GM21515 (cell line): ENCODE measurements around the gene CFAP251.
"Not testable (repeated sequence)": the region's sequence is repeated elsewhere in the genome, so short reads cannot be mapped to it uniquely, and the experiment has no call there.

Experiments used
- ATAC-seq: cut with Tn5 transposase; IDR thresholded peaks from one replicate; pipeline ENCODE4 v1.9.1; 2021; ENCODE audit not compliant: unreplicated experiment

CFAP251 gene

DNA sequence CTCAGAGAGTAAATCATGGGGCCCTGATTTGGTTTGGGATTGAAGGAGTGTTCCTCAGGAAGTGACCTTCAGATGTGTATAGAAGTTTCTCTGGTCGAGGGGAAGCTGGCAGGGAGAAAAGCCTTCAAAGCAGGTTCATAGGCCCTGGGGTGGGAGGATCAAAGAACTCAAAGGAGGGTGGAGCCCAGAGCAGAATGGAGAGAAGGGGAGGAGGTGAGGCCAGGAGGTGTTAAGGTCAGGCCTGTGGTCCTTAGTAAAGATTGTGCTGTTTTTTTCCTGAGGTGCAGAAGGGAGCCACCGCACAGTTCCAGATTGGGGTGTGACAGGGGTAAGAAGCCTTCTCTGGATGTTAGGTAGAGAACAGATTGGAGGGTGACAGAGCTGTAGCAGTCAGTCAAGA, 9.7 kb upstream of the CFAP251 start:
- no peak for ATAC-seq

DNA sequence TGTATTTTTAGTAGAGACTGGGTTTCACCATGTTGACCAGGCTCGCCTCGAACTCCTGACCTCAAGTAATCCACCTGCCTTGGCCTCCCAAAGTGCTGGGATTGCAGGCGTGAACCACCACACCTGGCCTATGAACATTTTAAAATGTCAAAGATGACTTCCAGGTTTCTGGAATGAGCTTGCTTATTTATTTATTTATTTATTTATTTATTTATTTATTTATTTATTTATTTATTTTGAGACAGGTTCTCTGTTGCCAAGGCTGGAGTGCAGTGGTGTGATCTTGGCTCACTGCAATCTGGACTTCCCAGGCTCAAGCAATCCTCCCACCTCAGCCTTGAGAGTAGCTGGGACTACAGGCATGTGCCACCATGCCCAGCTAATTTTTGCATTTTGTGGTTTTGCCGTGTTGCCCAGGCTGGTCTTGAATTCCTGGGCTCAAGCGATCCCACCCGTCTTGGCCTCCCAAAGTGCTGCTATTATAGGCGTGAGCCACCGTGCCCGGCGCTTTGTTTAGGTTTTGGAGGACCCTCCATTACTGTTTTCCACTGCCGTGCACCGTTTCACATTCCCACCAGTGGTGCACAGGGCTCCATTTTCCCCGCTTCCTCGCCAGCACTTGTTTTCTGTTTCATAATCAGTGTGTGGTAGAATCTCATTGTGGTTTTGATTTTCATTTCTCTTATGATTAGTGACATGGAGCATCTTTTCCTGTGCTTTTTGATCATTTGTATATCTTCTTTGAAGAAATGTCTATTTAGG, 6.4 kb upstream of the CFAP251 start:
- no peak for ATAC-seq

DNA sequence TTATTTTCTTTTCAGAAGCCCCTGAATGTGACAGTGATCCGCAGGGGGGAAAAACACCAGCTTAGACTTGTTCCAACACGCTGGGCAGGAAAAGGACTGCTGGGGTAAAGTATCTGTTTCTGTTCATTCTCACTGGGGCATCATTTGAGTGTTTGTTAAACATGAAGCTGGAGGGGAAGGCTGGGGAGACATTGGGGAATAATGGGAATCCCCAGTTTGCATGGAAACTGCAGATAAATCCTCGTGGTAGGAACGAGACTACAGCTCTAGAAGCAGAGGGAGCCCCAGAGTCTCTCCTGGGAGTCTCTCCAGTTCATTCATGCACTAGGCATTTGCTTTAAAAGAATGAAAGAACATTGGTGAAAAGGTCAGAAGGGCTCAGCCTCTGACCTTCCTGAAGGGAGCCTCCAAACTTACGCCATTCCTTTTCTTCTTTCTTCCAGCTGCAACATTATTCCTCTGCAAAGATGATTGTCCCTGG, 2.5 kb upstream of the CFAP251 start:
- no peak for ATAC-seq

DNA sequence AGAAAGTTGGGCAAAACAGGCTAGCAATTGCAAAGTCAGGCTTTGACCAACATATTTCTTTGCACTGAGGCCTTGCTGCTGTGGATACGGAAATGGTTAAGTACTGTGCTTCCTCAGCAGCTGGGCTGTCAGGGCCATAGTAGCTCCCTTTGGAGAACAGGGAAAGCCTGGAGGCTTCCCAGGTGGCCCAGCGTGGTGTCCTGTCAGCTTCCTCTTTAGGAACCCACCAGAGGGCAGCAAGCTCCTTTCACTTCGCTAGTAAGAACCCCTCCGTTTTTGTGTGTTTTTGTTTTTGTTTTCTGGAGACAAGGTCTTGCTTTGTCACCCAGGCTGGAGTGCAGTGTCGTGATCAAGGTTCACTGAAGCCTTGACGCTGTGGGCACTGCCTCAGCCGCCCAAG, 1.7 kb upstream of the CFAP251 start:
- no peak for ATAC-seq

DNA sequence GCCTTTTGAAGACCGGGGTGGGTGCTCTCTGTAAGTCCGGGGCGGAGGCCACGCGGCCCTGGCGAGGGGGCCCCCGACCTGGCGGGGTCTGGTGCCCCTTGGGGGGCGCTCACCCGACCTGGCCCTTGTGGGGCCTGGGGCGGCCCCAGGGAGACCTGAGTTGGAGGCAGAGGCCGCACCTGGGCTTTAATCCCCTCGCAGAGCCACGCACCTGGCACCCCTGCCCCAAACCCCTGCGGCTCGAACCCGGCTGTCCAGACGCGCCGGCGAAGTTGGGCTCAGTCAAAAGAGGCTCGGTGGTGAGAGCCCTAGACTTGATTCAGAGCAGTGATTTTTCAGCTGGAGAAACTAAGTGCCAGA, 267 bp downstream of the CFAP251 start:
- ATAC-seq = peak; percentile 37

DNA sequence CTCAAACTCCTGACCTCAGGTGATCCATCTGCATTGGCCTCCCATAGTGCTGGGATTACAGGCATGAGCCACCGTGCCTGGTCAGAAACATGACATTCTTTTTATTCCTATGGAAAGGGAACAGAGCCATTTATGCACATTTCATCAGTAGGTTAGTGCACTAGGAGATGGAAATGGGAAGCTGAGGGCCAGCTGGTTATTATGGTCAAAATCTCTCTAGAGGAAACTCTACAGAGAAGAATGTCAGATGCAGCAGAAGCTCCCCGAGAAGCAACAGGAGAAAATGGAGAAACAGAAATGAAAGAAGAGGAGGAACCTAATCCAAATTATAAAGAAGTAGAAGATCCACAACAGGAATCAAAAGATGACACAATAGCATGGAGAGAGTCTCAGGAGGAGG, 2.7 kb downstream of the CFAP251 start:
- ATAC-seq = no peak

DNA sequence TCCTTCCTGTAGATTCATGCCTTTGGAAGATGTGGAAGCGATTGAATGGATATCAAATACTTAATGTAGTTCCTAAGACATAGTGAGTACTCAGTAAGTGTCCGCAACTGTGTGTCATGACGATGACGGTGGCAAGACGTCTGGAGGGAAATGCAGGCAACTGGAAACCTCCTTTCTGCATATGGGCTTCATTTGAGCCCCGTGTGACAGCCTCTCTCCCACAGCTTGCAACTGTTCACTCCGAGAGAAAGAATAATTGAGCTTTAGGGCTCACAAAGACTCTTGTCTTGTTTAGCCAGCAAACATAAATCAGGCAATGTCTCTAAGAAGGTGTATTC, 6.9 kb downstream of the CFAP251 start:
- ATAC-seq = no peak

DNA sequence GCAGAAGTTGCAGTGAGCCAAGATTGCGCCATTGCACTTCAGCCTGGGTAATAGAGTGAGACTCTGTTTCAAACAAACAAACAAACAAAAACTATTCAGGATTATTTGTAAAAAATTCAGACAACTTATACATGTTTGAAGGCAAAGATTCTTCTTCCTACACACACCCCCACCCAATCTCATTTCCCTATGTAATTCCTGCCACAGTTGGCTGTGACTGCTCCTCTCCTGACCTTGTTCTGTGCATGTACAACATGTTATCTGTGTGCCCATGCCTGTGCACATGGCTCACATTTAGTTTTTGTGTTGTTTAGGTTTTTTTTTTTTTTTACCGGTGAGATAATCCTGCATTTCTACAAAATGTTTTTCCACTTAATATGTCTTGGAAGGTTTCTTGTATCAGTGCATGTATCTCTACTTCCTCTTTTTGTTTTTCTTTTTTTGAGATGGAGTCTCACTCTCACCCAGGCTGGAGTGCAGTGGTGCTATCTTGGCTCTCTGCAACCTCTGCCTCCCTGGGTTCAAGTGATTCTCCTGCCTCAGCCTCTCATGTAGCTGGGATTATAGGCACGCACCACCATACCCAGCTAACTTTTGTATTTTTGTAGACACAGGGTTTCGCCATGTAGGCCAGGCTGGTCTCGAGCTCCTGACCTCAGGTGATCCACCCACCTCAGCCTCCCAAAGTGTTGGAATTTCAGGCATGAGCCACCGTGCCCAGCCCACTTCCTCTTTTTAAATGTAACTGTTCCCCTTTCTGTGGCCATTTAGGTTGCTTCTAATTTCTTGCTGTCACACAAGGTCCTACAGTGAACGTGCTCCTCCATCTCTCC, 8.7 kb downstream of the CFAP251 start:
- ATAC-seq = no peak

DNA sequence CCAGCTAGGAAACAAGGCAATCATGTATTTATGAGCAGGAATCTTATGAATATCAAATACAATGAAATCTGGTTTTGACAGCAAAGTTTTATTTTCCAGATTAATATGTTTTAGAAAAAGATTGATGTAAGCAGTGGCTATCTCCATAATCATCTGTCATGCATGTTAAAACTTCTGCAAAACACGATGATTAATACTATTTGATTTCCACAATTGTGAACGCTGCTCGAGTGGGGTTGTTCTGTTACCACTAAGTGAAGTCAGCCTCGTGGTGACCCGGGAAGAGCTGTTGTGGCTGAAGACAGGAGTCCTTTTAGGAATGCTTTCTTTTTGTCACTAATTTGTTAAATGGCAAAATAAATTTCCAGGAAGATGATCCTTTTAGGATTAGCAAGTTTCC, 9.4 kb downstream of the CFAP251 start:
- no peak for ATAC-seq

DNA sequence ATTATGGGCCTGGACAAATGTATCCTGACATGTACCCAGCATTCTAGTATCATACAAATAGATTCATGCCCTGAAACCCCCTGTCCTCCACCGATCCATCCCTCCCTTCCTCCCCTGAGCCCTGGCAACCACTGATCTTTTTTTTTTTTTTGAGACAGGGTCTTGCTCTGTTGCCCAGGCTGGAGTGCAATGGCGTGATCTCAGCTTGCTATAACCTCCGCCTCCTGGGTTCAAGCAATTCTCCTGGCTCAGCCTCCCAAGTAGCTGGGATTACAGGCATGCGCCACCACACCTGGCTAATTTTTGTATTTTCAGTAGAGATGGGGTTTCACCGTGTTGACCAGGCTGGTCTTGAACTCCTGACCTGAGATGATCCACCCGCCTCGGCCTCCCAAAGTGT, 11.2 kb downstream of the CFAP251 start:
- ATAC-seq = not testable (repeated sequence)

DNA sequence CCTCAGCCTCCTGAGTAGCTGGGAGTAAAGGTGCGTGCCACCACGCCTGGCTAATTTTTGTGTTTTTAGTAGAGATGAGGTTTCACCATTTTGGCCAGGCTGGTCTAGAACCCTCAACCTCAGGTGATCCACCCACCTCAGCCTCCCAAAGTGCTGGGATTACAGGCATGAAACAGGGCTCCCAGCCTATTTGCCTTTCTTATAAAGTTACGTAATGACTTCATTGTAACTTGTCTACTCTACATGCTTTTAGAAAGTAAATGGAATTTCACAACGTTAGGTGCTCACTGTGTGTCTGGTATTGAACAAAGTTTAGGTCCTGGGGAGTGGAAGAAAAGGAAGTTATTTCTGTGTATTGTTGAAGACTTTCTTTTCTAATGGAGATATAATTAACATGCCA, 12.5 kb downstream of the CFAP251 start:
- no peak for ATAC-seq

DNA sequence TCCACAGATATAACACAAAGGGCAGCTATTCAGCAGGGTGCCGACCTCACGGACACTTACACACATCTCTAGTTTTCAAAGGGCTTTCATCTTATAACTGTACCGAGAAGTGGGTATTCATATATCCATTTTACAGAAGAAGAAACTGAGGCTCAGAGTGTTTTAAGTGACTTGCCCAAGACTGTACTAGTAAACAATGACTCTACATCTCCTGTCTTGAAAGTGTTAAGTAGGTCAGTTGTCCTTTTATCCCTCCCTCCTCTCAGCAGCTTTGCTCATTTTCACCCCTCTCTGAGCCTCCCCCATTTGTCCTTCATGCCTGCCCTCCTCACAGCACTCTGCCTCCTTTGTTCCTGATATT, 13.8 kb downstream of the CFAP251 start:
- no peak for ATAC-seq

DNA sequence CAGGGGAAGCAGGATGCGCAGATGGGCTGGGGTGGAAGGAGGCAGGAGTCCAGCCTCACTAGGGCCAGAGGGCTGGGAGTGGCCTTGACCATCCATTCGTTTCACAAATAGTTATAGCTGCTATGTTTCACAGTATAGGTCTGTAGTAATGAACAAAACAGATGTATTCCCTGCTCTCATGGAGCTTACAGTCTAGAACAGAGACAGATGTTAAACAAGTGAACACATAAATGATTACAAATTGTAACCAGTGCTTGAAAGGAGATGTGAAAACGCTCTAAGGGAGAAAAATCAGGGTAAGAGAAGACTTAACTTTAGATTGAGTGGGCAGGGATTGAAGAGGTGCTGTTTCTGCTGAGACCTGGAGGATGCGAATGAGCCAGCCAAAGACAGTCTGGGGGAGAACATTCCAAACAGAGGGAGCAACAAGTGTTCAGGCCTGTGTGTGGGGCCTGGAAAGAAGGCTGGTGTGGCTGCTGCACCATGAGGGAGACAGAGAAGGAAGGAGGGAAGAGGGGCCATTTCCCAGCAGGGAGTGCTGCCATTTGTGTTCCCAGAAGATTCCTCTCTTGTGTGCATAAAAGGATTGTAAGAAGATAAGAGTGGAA, 14.6 kb downstream of the CFAP251 start:
- ATAC-seq = no peak

DNA sequence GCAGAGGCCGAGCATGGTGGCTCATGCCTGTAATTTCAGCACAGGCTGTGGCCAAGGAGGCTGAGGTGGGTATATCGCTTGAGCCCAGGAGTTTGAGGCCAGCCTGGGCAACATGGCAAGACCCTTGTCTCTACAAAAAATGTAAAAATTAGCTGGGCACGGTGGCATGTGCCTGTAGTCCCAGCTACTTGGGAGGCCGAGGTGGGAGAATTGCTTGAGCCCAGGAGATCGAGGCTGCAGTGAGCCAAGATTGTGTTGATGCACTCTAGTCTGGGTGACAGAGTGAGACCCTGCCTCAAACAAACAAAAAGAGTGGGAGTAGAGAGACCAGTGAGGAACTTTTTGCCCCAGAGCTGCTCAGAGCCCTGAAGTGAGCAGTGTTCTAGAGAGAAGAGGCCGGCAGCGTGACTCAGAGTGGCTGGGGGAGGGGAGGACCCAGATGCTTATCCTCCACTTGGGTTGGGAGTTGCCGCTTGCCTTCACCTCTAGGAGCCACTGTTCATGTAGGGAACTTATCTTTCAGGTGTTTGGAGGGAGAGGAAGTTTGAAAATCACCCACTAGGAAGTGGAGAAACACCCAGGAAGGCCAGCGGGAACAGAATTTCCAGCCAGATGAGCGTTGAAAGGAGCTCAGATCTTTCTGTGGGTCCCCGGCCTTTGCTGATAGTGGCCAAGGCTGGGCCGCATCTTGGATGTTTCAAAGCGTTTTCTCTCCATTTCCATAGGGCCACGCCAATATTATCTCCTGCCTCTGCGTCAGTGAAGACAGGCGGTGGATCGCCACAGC, 15.3 kb downstream of the CFAP251 start:
- ATAC-seq = no peak

DNA sequence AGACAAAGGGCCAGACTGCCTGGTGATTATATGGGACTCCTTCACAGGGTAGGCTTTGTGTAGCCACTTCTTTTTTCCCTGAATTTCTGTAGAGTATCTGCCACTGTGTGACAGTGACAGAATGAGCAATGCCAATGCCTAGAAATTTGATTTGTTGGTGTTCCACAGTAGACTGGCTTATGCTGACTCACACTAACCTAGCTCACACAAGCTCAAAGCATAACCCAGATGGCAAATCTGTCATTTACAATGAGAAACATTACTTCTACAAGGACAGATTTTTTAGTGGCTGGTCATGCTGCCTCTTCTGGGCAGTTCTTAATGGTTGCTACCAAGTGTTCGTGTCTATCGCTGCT, 15.9 kb downstream of the CFAP251 start:
- ATAC-seq = no peak

DNA sequence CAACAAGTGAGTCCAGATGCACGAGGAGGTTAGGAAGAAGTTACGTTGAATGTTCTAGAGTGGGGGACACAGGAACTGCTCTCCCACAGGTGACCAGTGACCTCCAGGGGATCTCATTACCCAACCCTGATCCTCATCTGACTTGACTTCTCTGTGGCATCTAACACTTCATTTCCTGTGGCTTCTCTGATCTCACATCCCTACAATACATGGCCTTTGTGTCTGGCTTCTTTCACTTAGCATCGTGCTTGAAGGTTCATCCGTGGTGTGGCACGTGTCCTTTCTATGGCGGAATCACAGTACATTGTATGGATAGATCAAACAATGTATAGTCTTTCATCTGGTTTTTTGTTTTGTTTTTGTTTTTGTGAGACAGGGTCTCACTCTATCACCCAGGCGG, 19.3 kb downstream of the CFAP251 start:
- no peak for ATAC-seq

DNA sequence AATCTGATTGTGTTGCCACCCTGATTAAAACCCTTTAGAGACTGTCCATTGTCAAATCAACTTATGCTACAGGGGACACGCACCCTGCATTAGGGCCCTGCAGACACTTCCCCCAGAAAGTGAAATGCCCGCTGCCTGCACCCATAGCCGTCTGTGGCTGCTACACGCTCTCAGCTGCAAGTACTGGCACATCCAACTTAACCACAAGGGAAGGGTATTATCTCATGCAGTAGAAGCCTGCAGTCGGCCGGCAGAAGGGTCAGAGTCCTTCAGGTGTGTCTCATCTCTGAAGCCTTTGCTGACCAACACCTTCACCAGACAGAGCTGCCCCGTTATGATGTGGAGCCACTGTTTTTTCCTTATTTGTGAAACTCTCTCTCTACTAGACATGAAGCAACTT, 20.8 kb downstream of the CFAP251 start:
- no peak for ATAC-seq

DNA sequence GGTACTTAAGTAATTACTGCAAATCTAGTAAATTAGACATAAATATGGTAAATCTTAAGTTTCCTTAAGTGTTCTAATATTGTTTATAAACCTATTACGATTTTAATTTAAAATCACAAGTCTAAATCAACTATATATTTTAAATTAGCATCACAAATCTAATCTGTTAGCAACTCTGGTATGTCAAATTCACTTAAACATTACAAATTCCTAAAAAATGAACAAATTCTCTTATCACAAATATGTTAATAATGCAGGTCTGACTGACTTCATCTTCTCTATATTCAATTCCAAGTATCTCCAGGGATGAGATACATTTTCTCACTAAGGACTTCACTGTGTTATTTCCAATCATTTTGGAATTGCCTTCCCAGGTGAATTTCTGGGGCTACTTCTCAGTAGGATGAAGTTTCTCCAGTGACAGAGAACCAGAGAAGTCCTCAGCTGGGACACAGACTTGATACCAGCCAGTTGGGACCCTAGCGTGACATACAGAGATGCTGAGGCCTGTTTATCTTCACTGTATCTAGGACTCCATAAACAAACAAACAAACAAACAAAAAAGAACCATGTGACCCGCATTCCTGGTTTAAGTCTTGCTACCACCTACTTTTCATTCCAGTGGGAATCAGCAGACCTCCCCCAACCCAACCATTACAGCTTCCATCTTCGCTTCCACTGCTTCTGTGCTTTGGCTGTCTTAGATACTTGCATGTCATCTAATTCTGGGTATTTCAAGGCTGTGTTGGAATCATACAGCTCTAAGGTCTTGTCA, 21.8 kb downstream of the CFAP251 start:
- ATAC-seq = no peak

DNA sequence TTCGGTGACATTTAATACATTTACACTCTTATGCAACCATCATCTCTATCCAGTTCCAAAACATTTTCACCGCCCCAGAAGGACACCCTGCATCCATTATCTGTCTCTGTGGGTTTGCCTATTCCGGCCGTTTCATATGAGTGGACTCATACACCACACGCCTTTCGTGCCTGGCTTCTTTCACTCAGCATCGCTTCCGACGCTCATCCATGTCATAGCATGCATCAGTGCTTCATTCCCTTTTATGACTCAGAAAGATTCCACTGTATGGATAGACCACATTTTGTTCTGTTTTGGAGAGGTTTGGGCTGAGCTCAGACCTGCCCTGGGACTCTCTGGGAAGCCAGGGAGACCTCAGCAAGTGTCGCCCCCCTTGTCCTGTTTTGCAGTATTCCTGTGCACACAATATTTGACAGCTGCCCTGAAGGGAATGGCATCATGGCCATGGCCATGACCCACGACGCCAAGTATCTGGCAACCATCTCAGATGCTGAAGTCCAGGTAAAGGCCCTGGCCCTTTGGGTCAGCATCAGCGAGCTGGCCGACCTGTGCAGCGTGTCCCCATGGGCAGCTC, 23.8 kb downstream of the CFAP251 start:
- ATAC-seq = no peak

DNA sequence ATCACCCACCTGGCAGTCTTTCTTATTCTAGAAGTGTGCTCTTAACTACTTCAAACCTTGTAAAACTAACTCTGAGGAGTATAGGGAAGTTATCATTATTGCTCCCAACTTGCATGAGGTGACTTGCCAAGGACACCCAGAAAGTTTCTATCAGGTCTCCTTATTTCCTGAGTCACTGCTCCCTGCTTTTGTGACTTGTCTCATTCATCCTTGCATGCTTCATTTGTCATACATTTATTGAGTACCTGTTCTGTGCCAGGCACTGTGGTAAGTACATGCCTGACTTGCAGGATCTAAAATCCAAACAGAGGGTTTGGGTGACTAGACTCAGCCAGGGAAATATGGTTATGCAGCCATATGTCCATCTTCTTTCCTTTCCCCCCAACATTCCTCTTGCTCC, 25.5 kb downstream of the CFAP251 start:
- ATAC-seq = no peak
